Measurements from ENCODE around the gene THBS3. TPM values are rescaled to one million over a fixed set of nuclear protein-coding genes. Genes with fewer than 3 reads are reported as not detected.

The THBS3 gene
- total and polyA plus RNA-seq, 2 donors (not counting 1 experiment from before 2014, with no cell fraction given) = 36.8 to 39.6 TPM

DNA sequence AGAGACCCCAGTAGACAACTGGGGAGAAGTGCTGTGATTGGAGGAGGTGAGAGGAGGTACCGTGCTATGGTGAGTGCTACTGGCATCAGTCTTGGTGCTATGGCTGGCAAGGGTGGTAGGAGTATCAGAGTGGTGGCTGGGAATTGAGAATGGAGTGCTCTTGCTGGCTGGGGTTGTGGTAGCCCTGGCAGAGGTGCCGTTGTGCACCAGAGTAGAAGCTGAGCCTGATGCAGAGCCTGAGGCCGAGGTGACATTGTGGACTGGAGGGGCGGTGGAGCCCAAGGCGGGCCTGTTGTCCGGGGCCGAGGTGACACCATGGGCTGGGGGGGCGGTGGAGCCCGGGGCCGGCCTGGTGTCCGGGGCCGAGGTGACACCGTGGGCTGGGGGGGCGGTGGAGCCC lies 19.4 kb downstream of the THBS3 start:
- Histone ChIP-seq H3K4me3 (replicated peaks in 1 of 4; ENCODE audit: control extremely low read depth in 1 of 4, insufficient read depth in 1 of 4, low read depth in 3 of 4, low read length in 4 of 4) (no peak overlapping the region), H3K36me3 (ENCODE audit: control insufficient read depth, insufficient read depth, low read length) (peaks cover 2% of the 10 kb centered on the region), H3K4me2 (ENCODE audit: extremely low read depth, insufficient read depth, low read length) (no peak overlapping the region), H2AFZ (ENCODE audit: low read length) (no peak overlapping the region), H3K9me3 (ENCODE audit: control insufficient read depth, insufficient read depth, low read depth, low read length) (no peaks in the 10 kb centered on the region), H3K4me1 (ENCODE audit: control insufficient read depth, extremely low read depth, insufficient read depth, low read length) (peaks cover 3% of the 10 kb centered on the region), H3K27ac (ENCODE audit: insufficient read depth, low read length) (no peak overlapping the region), H3K79me2 (ENCODE audit: control insufficient read depth, insufficient read depth, low read length) (no peaks in the 10 kb centered on the region), H3K27me3 (ENCODE audit: control insufficient read depth, insufficient read depth, low read length) (no peaks in the 10 kb centered on the region), H4K20me1 (ENCODE audit: control insufficient read depth, extremely low read depth, insufficient read depth, low read length) (no peaks in the 10 kb centered on the region), H3K9ac (ENCODE audit: insufficient read depth, low read length) (no peak overlapping the region)
- DNase-seq (ENCODE audit: low read depth in 2 of 2) = no peak
- no peak for TF ChIP-seq EZH2 (IDR thresholded peaks at IDR 0.05; ENCODE audit: low read length, missing control alignments)
- TF ChIP-seq, protein P1, sequence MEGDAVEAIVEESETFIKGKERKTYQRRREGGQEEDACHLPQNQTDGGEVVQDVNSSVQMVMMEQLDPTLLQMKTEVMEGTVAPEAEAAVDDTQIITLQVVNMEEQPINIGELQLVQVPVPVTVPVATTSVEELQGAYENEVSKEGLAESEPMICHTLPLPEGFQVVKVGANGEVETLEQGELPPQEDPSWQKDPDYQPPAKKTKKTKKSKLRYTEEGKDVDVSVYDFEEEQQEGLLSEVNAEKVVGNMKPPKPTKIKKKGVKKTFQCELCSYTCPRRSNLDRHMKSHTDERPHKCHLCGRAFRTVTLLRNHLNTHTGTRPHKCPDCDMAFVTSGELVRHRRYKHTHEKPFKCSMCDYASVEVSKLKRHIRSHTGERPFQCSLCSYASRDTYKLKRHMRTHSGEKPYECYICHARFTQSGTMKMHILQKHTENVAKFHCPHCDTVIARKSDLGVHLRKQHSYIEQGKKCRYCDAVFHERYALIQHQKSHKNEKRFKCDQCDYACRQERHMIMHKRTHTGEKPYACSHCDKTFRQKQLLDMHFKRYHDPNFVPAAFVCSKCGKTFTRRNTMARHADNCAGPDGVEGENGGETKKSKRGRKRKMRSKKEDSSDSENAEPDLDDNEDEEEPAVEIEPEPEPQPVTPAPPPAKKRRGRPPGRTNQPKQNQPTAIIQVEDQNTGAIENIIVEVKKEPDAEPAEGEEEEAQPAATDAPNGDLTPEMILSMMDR (conservative IDR thresholded peaks at IDR 0.05 in 1 of 2, IDR thresholded peaks at IDR 0.05 in 1 of 2; ENCODE audit: low read depth in 1 of 2, low read length in 2 of 2) = no peak

DNA sequence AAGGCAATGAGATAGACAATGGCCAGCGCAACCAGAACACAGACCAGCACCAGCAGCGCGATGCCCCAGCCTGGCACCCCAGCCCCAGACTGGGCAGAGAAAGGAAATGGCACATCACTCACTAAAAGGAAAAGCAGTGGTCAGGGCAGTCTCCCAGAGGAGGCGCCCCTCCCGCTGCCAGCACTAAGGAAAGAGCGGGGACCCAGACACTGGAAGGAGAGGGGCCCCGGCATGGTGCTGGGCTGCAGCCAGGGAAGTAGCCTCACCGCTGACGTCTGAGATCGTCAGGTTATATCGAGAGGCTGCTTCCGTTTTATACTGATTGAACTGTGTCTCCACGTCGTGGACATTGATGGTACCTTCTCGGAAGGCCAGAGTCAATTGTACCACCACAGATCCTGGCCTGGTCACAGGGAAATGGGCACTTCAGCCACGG lies 20.2 kb downstream of the THBS3 start:
- H3K79me2 ChIP-seq (ENCODE audit: control insufficient read depth, insufficient read depth, low read length) = no peaks in the 10 kb centered on the region

DNA sequence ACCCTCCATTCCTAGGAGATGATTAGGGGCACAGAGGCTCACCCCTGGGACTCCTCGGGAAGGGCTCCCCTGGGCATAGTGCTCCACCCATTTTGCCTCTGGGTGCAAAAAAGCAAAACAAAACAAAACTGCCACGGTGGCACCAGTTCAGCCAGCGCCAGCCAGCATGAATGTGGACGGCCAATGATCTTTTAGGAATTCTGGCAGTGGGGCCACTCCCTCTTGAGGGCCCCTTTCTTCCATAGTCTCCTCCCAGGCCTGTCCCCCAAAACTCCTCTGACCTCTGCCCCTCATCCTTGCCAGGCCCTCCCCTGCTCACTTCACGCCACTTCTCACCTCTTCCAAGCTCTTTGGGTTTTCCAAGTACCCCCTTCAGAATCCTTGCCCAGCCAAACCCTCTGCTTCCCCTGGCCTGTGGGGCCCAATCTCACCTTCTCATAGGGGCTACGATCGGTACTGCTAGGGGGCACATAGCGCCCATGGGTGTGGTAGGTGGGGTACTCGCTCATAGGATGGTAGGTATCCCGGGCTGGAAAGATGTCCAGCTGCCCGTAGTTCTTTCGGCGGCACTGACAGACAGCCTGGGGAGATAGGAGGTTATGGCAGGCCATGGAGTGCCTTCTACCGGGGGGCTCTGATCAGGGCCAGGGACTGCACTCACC lies 20.8 kb downstream of the THBS3 start:
- H3K4me3 ChIP-seq (replicated peaks in 1 of 4; ENCODE audit: control extremely low read depth in 1 of 4, insufficient read depth in 1 of 4, low read depth in 3 of 4, low read length in 4 of 4) = no peak overlapping the region

More for the DNA sequence above, 20.2 kb downstream of the THBS3 start:
- Histone ChIP-seq H4K20me1 (ENCODE audit: control insufficient read depth, extremely low read depth, insufficient read depth, low read length) (no peaks in the 10 kb centered on the region), H3K4me2 (ENCODE audit: extremely low read depth, insufficient read depth, low read length) (no peak overlapping the region), H3K27ac (ENCODE audit: insufficient read depth, low read length) (no peak overlapping the region), H3K4me3 (replicated peaks in 1 of 4; ENCODE audit: control extremely low read depth in 1 of 4, insufficient read depth in 1 of 4, low read depth in 3 of 4, low read length in 4 of 4) (no peak overlapping the region), H3K27me3 (ENCODE audit: control insufficient read depth, insufficient read depth, low read length) (no peaks in the 10 kb centered on the region), H3K9me3 (ENCODE audit: control insufficient read depth, insufficient read depth, low read depth, low read length) (no peaks in the 10 kb centered on the region), H3K9ac (ENCODE audit: insufficient read depth, low read length) (no peak overlapping the region), H3K36me3 (ENCODE audit: control insufficient read depth, insufficient read depth, low read length) (peaks cover 2% of the 10 kb centered on the region), H3K4me1 (ENCODE audit: control insufficient read depth, extremely low read depth, insufficient read depth, low read length) (no peaks in the 10 kb centered on the region), H2AFZ (ENCODE audit: low read length) (no peak overlapping the region)
- TF ChIP-seq, protein P1 (conservative IDR thresholded peaks at IDR 0.05 in 1 of 2, IDR thresholded peaks at IDR 0.05 in 1 of 2; ENCODE audit: low read depth in 1 of 2, low read length in 2 of 2) = no peak
- TF ChIP-seq EZH2 (IDR thresholded peaks at IDR 0.05; ENCODE audit: low read length, missing control alignments) = no peak
- DNase-seq (ENCODE audit: low read depth in 2 of 2) = no peak

More for the DNA sequence above, 20.8 kb downstream of the THBS3 start:
- H3K27ac ChIP-seq (ENCODE audit: insufficient read depth, low read length) = no peak overlapping the region
- H2AFZ ChIP-seq (ENCODE audit: low read length) = no peak overlapping the region
- no peaks in the 10 kb centered on the region for H3K9me3 ChIP-seq (ENCODE audit: control insufficient read depth, insufficient read depth, low read depth, low read length)
- DNase-seq (ENCODE audit: low read depth in 2 of 2) = no peak
- H4K20me1 ChIP-seq (ENCODE audit: control insufficient read depth, extremely low read depth, insufficient read depth, low read length) = no peaks in the 10 kb centered on the region
- no peaks in the 10 kb centered on the region for H3K79me2 ChIP-seq (ENCODE audit: control insufficient read depth, insufficient read depth, low read length)
- no peaks in the 10 kb centered on the region for H3K4me1 ChIP-seq (ENCODE audit: control insufficient read depth, extremely low read depth, insufficient read depth, low read length)
- H3K27me3 ChIP-seq (ENCODE audit: control insufficient read depth, insufficient read depth, low read length) = no peaks in the 10 kb centered on the region
- H3K9ac ChIP-seq (ENCODE audit: insufficient read depth, low read length) = no peak overlapping the region
- TF ChIP-seq, protein P1 (conservative IDR thresholded peaks at IDR 0.05 in 1 of 2, IDR thresholded peaks at IDR 0.05 in 1 of 2; ENCODE audit: low read depth in 1 of 2, low read length in 2 of 2) = no peak
- TF ChIP-seq EZH2 (IDR thresholded peaks at IDR 0.05; ENCODE audit: low read length, missing control alignments) = no peak
- peaks cover 2% of the 10 kb centered on the region for H3K36me3 ChIP-seq (ENCODE audit: control insufficient read depth, insufficient read depth, low read length)
- no peak overlapping the region for H3K4me2 ChIP-seq (ENCODE audit: extremely low read depth, insufficient read depth, low read length)

Measured in fibroblast of lung (primary cell).